Measurements from ENCODE around the gene CUTC.

GRCh38 chr10:99769706-99770105, 37.7 kb downstream of the CUTC start:
- TF ChIP-seq GATA2 (IDR thresholded peaks at IDR 0.05; ENCODE audit: low read depth, low read length): no peak
- no peak for TF ChIP-seq GATA3 (IDR thresholded peaks at IDR 0.05; ENCODE audit: low read depth, low read length)
